Lung (tissue), 16 donors: ENCODE data around the gene MYRFL. TPM values are rescaled to one million over a fixed set of nuclear protein-coding genes. Genes with fewer than 3 reads are reported as not detected.
A peak's percentile ranks its signal among the peaks of the same experiment; 100 is the strongest.

ENCODE experiments used
- ATAC-seq: fragments of 200-7000 bp; cut with Tn5 transposase; one replicate; pipeline ENCODE4 v1.9.1; 2020; ENCODE audit warnings: moderate number of reproducible peaks; ENCODE audit not compliant: insufficient read depth, low FRiP score
- DNase-seq, 3 donors: peaks; one replicate each; pipeline ENCODE4 v3.0.0-alpha.2; 2013 to 2017
- H3K27ac ChIP-seq, 2 donors: one replicate each; pipeline ENCODE4 v1.5.1; 2013; ENCODE audit warnings: mild to moderate bottlenecking in 2 of 2, moderate library complexity in 2 of 2, control low read depth in 1 of 2, inconsistent platforms in 1 of 2, low read depth in 1 of 2, low read length in 1 of 2
- H3K27me3 ChIP-seq, 3 donors: one replicate each; pipeline ENCODE4 v1.5.1; 2013; ENCODE audit warnings: low read length in 2 of 3; ENCODE audit not compliant: control insufficient read depth in 3 of 3, insufficient read depth in 3 of 3
- H3K36me3 ChIP-seq, 4 donors: one replicate each; pipeline ENCODE4 v1.5.1; 2013; ENCODE audit warnings: low read length in 4 of 4, mild to moderate bottlenecking in 1 of 4, moderate library complexity in 1 of 4; ENCODE audit not compliant: control insufficient read depth in 4 of 4, insufficient read depth in 4 of 4
- H3K4me1 ChIP-seq, 5 donors: one replicate each; pipeline ENCODE4 v1.5.1; 2013; ENCODE audit warnings: low read length in 5 of 5, mild to moderate bottlenecking in 2 of 5, moderate library complexity in 1 of 5; ENCODE audit not compliant: control insufficient read depth in 5 of 5, insufficient read depth in 5 of 5
- H3K4me3 ChIP-seq: one replicate; pipeline ENCODE4 v1.5.1; 2013; ENCODE audit warnings: mild to moderate bottlenecking, control low read depth, moderate library complexity
- H3K9ac ChIP-seq, 2 donors: one replicate each; pipeline ENCODE4 v1.5.1; 2013; ENCODE audit warnings: low read length in 2 of 2, control low read depth in 1 of 2; ENCODE audit not compliant: insufficient read depth in 1 of 2
- H3K9me3 ChIP-seq, 4 donors: one replicate each; pipeline ENCODE4 v1.5.1; 2013; ENCODE audit warnings: low read length in 3 of 4, mild to moderate bottlenecking in 1 of 4, moderate library complexity in 1 of 4; ENCODE audit not compliant: control insufficient read depth in 4 of 4, insufficient read depth in 3 of 4
- WGBS, 2 donors: extraction: QIAGEN DNeasy Blood & Tissue Kit; methylation state at CpG; one replicate each; pipeline ENCODE4 v1.1.7; 2013; 5-methylcytosine and 5-hydroxymethylcytosine counted together
- long read RNA-seq, 5 donors: transcript quantifications; one replicate each; lab custom pipeline, GENCODE V29; 2026
- polyA plus RNA-seq, 2 donors: library from polyadenylated mRNA; stranded (reverse); fragments of 200-250 nt; gene quantifications; one replicate each; pipeline ENCODE4 v1.2.1, GENCODE V29; 2013
- total RNA-seq, 2 donors: library from RNA; depleted of rRNA in 1 of 2; stranded (reverse); fragments of >200 nt in 1 of 2; gene quantifications; one replicate each; pipeline ENCODE4 v1.2.1, GENCODE V29; 2014 to 2021
- TF ChIP-seq, protein P1 (sequence below): IDR thresholded peaks from 2 replicates; pipeline ENCODE4 v1.5.1; 2012; ENCODE audit warnings: mild to moderate bottlenecking; ENCODE audit errors: control extremely low read depth, extremely low read depth
- donor health status: control.
- donor health status: control.
- donor health status: Bipolar disorder and iron deficiency.
- donor health status: healthy.
- donor health status: DM: yes; HTN: yes; CAD: no.

The MYRFL gene
- total RNA-seq (1 to 10 TPM in 1 of 2 donors, under 1 TPM in 1; 0.15 to 1.9 TPM), polyA plus RNA-seq (under 1 TPM; 0.03 to 0.14 TPM)
- long read RNA-seq, donor 1 = 0 reads
- long read RNA-seq, donor 2 = 0 reads
- long read RNA-seq, donor 3 = 0 reads
- long read RNA-seq, donor 4 = 0 reads
- long read RNA-seq, donor 5 = 0 reads

DNA sequence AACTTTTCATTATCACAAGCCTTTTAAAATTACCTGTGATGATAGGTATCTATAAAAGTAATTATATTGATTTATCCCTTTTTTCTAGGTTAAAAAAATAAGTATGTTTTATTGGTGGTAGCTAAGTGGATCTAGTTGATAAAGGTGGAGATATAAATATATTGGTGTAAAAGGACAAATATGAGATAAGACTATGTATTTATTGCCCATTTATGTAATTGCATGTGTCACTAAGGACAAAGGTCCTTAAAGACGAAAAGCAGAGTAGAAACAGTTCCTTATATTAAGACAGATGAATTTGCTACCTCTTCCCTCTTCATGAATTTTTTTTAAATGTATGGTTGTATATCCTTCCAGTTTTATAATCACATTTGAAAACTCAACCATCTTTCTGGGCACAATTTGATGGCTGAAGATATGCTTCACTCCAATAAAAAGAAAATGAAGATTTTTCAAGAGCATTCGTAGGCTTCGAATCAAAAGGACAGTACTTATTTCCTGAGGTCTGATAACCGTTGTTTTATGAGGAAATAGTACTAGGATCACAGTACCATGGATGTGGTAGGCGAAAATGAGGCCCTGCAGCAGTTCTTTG lies at the start of gene MYRFL:
Gene MYRFL (plus strand): TSS at position 262 of the 595 bp plus-strand sequence. CDS start 291 bp downstream, at position 553.
- Histone ChIP-seq H3K4me3 (no peak within 1 kb of the TSS), H3K27ac (no peak within 1 kb of the TSS), H3K9me3 (no peaks in the 10 kb centered on the region), H3K36me3 (no peaks in the 10 kb centered on the region), H3K27me3 (no peaks in the 10 kb centered on the region), H3K9ac (no peak within 1 kb of the TSS), H3K4me1 (peaks cover 0 to 18% (median 12%) of the 10 kb centered on the region in 5 donors)
- 85 to 87% methylated on average over 5 of the region's 5 CpGs for whole genome bisulfite sequencing, 2 donors
- TF ChIP-seq, protein P1, sequence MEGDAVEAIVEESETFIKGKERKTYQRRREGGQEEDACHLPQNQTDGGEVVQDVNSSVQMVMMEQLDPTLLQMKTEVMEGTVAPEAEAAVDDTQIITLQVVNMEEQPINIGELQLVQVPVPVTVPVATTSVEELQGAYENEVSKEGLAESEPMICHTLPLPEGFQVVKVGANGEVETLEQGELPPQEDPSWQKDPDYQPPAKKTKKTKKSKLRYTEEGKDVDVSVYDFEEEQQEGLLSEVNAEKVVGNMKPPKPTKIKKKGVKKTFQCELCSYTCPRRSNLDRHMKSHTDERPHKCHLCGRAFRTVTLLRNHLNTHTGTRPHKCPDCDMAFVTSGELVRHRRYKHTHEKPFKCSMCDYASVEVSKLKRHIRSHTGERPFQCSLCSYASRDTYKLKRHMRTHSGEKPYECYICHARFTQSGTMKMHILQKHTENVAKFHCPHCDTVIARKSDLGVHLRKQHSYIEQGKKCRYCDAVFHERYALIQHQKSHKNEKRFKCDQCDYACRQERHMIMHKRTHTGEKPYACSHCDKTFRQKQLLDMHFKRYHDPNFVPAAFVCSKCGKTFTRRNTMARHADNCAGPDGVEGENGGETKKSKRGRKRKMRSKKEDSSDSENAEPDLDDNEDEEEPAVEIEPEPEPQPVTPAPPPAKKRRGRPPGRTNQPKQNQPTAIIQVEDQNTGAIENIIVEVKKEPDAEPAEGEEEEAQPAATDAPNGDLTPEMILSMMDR = no peak
- no peak for ATAC-seq
- no peak for DNase-seq

DNA sequence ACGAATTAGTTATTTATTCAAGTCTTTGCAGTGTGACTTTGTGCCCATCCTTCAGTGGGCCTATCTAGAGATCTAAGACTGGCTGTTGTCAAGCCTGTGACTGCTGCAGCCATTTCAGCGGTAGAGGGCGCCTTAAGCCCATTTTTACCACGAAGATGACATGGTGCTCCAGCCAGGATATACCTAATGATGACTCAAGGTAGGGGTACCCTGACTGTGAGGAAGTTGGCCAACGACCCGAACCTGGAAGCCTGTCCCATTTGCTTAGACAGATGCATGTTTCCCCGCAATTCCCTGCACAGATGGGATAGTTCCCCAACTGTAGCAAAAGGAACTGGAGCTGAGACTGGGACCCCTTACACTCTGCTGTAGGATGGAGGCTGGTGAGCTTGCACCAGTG lies 45.1 kb upstream of the MYRFL start:
- Histone ChIP-seq H3K4me3 (no peak overlapping the region), H3K36me3 (peaks cover 0 to 4% (median 1%) of the 10 kb centered on the region in 4 donors), H3K27ac (no peak overlapping the region), H3K9ac (no peak overlapping the region), H3K9me3 (peaks cover 0 to 4% (median 2%) of the 10 kb centered on the region in 4 donors), H3K4me1 (no peaks in the 10 kb centered on the region), H3K27me3 (no peaks in the 10 kb centered on the region)
- TF ChIP-seq, protein P1 = no peak
- DNase-seq (peak in 2 of 3 donors; percentile 9 to 16), ATAC-seq (no peak)
- WGBS, 2 donors = 73 to 79% methylated on average over 7 of the region's 7 CpGs

DNA sequence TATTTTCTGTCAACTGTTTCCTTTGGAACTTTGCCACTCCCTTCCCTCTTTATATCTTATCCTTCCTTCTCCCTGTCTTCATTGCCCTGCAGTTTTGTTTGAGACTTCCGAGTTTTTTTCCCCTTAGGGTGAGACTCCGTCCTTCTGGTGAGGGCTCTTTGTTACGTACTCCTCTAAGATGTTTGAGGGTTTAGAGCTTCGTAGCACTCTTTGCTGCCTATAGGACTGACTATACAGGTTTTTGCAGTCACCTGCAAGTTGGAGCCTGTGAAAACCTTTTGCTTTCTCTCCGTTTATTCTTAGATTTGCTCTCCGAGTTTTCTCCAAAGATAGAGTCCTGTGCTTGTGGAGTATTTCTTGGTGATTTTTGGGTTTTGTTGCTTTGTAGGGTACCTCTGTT lies 41.7 kb upstream of the MYRFL start:
- no peak overlapping the region for H3K9ac ChIP-seq
- ATAC-seq (no peak), DNase-seq (no peak)
- no peak overlapping the region for H3K4me3 ChIP-seq
- no peak overlapping the region for H3K27ac ChIP-seq
- 83 to 86% methylated on average over 6 of the region's 6 CpGs for WGBS, 2 donors
- peaks cover 0 to 5% (median 4%) of the 10 kb centered on the region in 4 donors for H3K36me3 ChIP-seq
- TF ChIP-seq, protein P1 = no peak
- peaks cover 0 to 4% (median 2%) of the 10 kb centered on the region in 4 donors for H3K9me3 ChIP-seq
- H3K4me1 ChIP-seq = no peaks in the 10 kb centered on the region
- no peaks in the 10 kb centered on the region for H3K27me3 ChIP-seq

DNA sequence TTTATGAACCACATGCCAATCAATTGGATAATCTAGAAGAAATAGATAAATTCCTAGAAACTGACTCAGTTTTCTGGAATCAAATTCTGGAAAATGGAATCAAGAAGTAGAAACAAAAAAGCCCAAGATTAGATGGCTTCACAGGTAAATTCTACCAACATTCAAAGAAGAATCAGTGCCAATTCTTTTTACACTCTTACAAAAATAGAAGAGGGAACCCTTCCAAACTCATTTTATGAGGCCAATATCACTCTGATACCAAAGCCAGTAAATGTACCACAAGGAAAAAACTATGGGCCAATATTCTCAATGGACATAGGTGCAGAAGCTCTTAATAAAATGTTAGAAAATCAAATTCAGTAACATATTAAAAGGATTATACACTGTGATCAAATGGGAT lies 35.7 kb upstream of the MYRFL start:
- Histone ChIP-seq H3K9me3 (peaks cover 0 to 8% (median 2%) of the 10 kb centered on the region in 4 donors), H3K4me3 (no peak overlapping the region), H3K27me3 (no peaks in the 10 kb centered on the region), H3K9ac (no peak overlapping the region), H3K27ac (no peak overlapping the region), H3K4me1 (no peaks in the 10 kb centered on the region), H3K36me3 (peaks cover 0 to 6% (median 3%) of the 10 kb centered on the region in 4 donors)
- TF ChIP-seq, protein P1 = no peak
- ATAC-seq (no peak), DNase-seq (no peak)
